ENCODE results near the gene PROZ.
"Not testable (repeated sequence)": the region's sequence is repeated elsewhere in the genome, so short reads cannot be mapped to it uniquely, and the experiment has no call there.

The PROZ gene

GRCh38 chr13:113157929-113158747 lies at the start of gene PROZ:
TSS of gene PROZ (plus strand) at chr13:113158648. CDS start at chr13:113158661, 13 bp downstream.
- no peak for DNase-seq (ENCODE audit: low read depth)

- no peak for DNase-seq (ENCODE audit: low read depth)
Observed at GRCh38 chr13:113109151-113110047, 49.0 kb upstream of the PROZ start.

- DNase-seq (ENCODE audit: low read depth), result peak; percentile 13
Observed at GRCh38 chr13:113110048-113110851, 48.2 kb upstream of the PROZ start.

- no peak for DNase-seq (ENCODE audit: low read depth)
Observed at GRCh38 chr13:113110852-113111315, 47.6 kb upstream of the PROZ start.

GRCh38 chr13:113111821-113112220 lies 46.6 kb upstream of the PROZ start:
- DNase-seq (ENCODE audit: low read depth), result not testable (repeated sequence)

- DNase-seq (ENCODE audit: low read depth), result not testable (repeated sequence)
Observed at GRCh38 chr13:113112475-113112874, 46.0 kb upstream of the PROZ start.

- DNase-seq (ENCODE audit: low read depth), result no peak
Observed at GRCh38 chr13:113112893-113113845, 45.3 kb upstream of the PROZ start.

- DNase-seq (ENCODE audit: low read depth), result no peak
Observed at GRCh38 chr13:113113846-113114271, 44.6 kb upstream of the PROZ start.

- no peak for DNase-seq (ENCODE audit: low read depth)
Observed at GRCh38 chr13:113114511-113115362, 43.7 kb upstream of the PROZ start.

- DNase-seq (ENCODE audit: low read depth), result no peak
Observed at GRCh38 chr13:113115363-113116205, 42.9 kb upstream of the PROZ start.

- DNase-seq (ENCODE audit: low read depth), result no peak
Observed at GRCh38 chr13:113116206-113116800, 42.1 kb upstream of the PROZ start.

GRCh38 chr13:113116871-113117271 lies 41.6 kb upstream of the PROZ start:
- no peak for DNase-seq (ENCODE audit: low read depth)

- no peak for DNase-seq (ENCODE audit: low read depth)
Observed at GRCh38 chr13:113117335-113117872, 41.0 kb upstream of the PROZ start.

GRCh38 chr13:113117911-113118260 lies 40.6 kb upstream of the PROZ start:
- no peak for DNase-seq (ENCODE audit: low read depth)

GRCh38 chr13:113118261-113119021 lies 40.0 kb upstream of the PROZ start:
- no peak for DNase-seq (ENCODE audit: low read depth)

- no peak for DNase-seq (ENCODE audit: low read depth)
Observed at GRCh38 chr13:113119166-113119821, 39.2 kb upstream of the PROZ start.

- no peak for DNase-seq (ENCODE audit: low read depth)
Observed at GRCh38 chr13:113119822-113120189, 38.6 kb upstream of the PROZ start.
